Fibroblast of the aortic adventitia (primary cell): ENCODE measurements around the gene E4F1. TPM values are rescaled to one million over a fixed set of nuclear protein-coding genes. Genes with fewer than 3 reads are reported as not detected.

ENCODE experiments used
- DNase-seq: peaks from one replicate; pipeline ENCODE4 v3.0.0-alpha.2; 2010; ENCODE audit warnings: low read depth
- H3K4me3 ChIP-seq: 2 replicates; pipeline ENCODE4 v1.5.1; 2011; ENCODE audit warnings: low read depth, mild to moderate bottlenecking, control low read depth, low read length, moderate library complexity
- total RNA-seq: library from RNA; depleted of rRNA; stranded (reverse); fragments of >200 nt; gene quantifications from 2 replicates; pipeline ENCODE4 v1.2.3, GENCODE V29; 2012; ENCODE audit warnings: low replicate concordance
- TF ChIP-seq, protein P1 (sequence below): IDR thresholded peaks from 2 replicates; pipeline ENCODE4 v1.5.1; 2011; ENCODE audit warnings: mild to moderate bottlenecking, low read length, control low read depth, inconsistent platforms; ENCODE audit not compliant: insufficient read depth

Gene E4F1
- total RNA-seq, 1 donor = 18.7 TPM

DNA sequence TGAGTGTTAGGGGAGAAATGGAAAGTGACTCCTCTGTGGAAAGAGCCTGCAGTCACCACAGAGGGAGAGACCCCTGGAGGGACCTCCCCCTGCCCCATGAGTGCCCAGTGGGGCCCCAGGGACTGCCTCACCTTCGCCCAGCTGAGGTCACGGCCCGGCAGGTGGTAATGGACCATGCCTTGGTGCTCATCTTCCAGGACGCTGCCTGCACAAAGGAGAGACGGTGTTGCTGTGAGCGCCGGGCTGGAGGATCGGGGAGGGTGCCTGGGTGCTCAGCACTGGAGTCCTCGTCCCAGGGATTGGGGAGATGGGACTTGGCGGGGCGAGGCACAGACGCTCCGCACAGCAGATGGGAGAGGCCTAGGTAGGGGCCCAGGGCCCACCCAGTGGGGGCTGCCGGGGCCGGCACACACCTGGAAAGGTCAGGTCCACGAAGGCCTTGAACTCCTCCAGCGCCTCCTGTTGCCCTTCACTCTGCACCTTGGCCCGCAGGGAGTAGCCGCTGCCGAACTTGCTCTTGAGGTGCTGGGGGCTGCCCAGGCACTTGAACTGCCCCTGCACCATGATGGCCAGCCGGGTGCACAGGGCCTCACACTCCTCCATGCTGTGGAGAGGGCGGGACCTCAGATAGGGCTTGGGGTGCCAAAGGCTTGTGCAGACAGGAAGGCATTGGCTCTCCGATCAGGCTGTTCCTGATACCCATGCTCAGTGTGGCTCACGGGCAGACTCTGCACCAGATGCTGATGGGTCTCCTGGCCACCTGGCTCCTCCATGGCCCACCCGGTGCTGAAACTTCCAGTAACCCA lies 54.3 kb downstream of the E4F1 start:
- DNase-seq = no peak
- TF ChIP-seq, protein P1, sequence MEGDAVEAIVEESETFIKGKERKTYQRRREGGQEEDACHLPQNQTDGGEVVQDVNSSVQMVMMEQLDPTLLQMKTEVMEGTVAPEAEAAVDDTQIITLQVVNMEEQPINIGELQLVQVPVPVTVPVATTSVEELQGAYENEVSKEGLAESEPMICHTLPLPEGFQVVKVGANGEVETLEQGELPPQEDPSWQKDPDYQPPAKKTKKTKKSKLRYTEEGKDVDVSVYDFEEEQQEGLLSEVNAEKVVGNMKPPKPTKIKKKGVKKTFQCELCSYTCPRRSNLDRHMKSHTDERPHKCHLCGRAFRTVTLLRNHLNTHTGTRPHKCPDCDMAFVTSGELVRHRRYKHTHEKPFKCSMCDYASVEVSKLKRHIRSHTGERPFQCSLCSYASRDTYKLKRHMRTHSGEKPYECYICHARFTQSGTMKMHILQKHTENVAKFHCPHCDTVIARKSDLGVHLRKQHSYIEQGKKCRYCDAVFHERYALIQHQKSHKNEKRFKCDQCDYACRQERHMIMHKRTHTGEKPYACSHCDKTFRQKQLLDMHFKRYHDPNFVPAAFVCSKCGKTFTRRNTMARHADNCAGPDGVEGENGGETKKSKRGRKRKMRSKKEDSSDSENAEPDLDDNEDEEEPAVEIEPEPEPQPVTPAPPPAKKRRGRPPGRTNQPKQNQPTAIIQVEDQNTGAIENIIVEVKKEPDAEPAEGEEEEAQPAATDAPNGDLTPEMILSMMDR = no peak
- H3K4me3 ChIP-seq = no peak overlapping the region

- no peak overlapping the region for H3K4me3 ChIP-seq
- no peak for DNase-seq
- TF ChIP-seq, protein P1 = no peak
Observed at GRCh38 chr16:2278272-2278608, 54.8 kb downstream of the E4F1 start.

GRCh38 chr16:2278956-2279800 lies 55.8 kb downstream of the E4F1 start:
- TF ChIP-seq, protein P1 = no peak
- no peak overlapping the region for H3K4me3 ChIP-seq
- DNase-seq = no peak

- no peak for DNase-seq
Observed at GRCh38 chr16:2280461-2280860, 57.1 kb downstream of the E4F1 start.

DNA sequence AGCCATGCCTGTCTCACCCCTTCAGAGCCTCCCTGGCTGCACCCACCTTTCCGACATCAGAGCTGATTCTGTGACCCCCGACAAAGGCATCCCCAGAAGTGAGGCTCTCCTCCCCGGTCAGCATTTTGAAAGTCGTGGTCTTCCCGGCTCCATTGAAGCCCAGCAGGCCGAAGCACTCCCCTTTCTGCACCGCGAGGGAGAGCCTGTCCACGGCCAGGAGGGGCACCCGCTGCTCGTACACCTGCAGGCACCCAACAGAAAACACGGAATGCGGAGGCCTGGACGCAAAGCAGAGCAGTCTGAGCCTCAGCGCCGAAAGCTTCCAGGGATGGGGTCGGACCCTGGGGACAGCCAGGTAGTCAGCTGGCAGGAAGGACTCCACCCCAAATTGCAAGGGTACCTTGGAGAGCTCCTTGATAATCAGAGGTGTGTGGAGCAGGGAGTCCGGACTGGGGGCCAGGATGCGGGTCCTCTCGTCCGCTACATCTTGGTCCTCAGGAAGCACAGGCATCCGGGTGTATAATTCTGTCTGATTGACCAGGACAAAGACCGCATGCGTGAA lies 57.7 kb downstream of the E4F1 start:
- TF ChIP-seq, protein P1 = no peak
- H3K4me3 ChIP-seq = no peak overlapping the region

More at GRCh38 chr16:2280461-2280860, 57.1 kb downstream of the E4F1 start:
- no peak overlapping the region for H3K4me3 ChIP-seq
- TF ChIP-seq, protein P1 = no peak

DNA sequence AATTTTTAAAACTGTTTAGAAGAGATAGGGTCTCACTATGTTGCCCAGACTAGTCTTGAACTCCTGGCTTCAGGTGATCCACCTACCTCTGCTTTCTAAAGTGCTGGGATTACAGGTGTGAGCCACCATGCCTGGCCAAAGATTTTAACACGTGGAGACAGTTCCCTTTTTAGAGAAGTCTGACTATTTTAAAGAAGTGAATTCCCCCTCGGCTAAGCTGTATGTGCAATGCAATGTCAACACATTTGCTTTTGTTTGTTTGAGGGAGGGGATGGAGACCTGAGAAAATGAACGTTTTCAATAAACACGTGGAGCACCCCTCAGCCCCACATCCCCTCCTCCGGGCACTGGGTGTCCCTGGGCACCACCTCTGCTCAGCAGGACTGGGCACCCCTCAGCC lies 58.9 kb downstream of the E4F1 start:
- no peak overlapping the region for H3K4me3 ChIP-seq
- TF ChIP-seq, protein P1 = no peak
- no peak for DNase-seq

More for the DNA sequence above, 57.7 kb downstream of the E4F1 start:
- no peak for DNase-seq
